HepG2 (cell line): Measurements from ENCODE around the gene UBE4A. TPM values are rescaled to one million over a fixed set of nuclear protein-coding genes. Genes with fewer than 3 reads are reported as not detected.
A peak's percentile ranks its signal among the peaks of the same experiment; 100 is the strongest.

Experiments
- DR1 ChIP-seq: sonication (generic); formaldehyde crosslinking; IDR thresholded peaks from 2 replicates; pipeline ENCODE4 v1.8.0; 2021; ENCODE audit warnings: mild to moderate bottlenecking, missing genetic modification reagents, inconsistent platforms
- ESRRA ChIP-seq: sonication (generic); formaldehyde crosslinking; IDR thresholded peaks from 2 replicates; pipeline ENCODE4 v1.5.1; 2020; ENCODE audit warnings: mild to moderate bottlenecking, low read depth, missing genetic modification reagents
- KDM5B ChIP-seq: sonication (generic); formaldehyde crosslinking; IDR thresholded peaks from 2 replicates; pipeline ENCODE4 v1.4.0; 2020; ENCODE audit warnings: missing genetic modification reagents, mild to moderate bottlenecking, borderline replicate concordance
- MIXL1 ChIP-seq: IDR thresholded peaks from 2 replicates; pipeline ENCODE4 v1.6.1; 2016
- NCOA5 ChIP-seq: sonication (generic); formaldehyde crosslinking; IDR thresholded peaks from 2 replicates; pipeline ENCODE4 v1.4.0; 2020; ENCODE audit warnings: missing genetic modification reagents
- TARDBP ChIP-seq: sonication (generic); formaldehyde crosslinking; IDR thresholded peaks from 2 replicates; pipeline ENCODE4 v1.8.0; 2022; ENCODE audit warnings: mild to moderate bottlenecking, missing genetic modification reagents
- ZNF460 ChIP-seq: sonication (generic); formaldehyde crosslinking; IDR thresholded peaks from 2 replicates; pipeline ENCODE4 v1.5.1; 2020; ENCODE audit warnings: missing genetic modification reagents, mild to moderate bottlenecking, borderline replicate concordance
- polyA plus RNA-seq, 8 experiments: library from polyadenylated mRNA; depleted of rRNA in 3 of 8; stranded (reverse) in 7 of 8; unstranded in 1 of 8; fragments of >200 nt; fragmentation: Illumina TruSeq in 4 of 8; extraction: Trizol in 4 of 8; gene quantifications; 2 replicates each; pipeline versions ENCODE4 v1.2.1 to v1.2.3, GENCODE V29; 2011 to 2016; ENCODE audit warnings: low read depth in 4 of 8, missing spikeins in 1 of 8, mixed read lengths in 1 of 8; ENCODE audit not compliant: insufficient read depth in 1 of 8
- total RNA-seq, 5 experiments: library from RNA; depleted of rRNA; stranded (reverse); fragments of >200 nt; fragmentation: Illumina TruSeq; extraction: Trizol; gene quantifications; 2 replicates each; pipeline ENCODE4 v1.2.3, GENCODE V29; 2016; ENCODE audit warnings: low read depth in 1 of 5
- TF ChIP-seq, protein P1 (sequence below): sonication (generic); formaldehyde crosslinking; conservative IDR thresholded peaks from 2 replicates; pipeline ENCODE4 v1.4.0; 2020; ENCODE audit warnings: missing genetic modification reagents
- TF ChIP-seq, protein P2 (sequence below): sonication (generic); formaldehyde crosslinking; IDR thresholded peaks from 2 replicates; pipeline ENCODE4 v1.9.0; 2021; ENCODE audit warnings: missing genetic modification reagents, borderline replicate concordance
- TF ChIP-seq, protein P3 (sequence below): sonication (generic); formaldehyde crosslinking; IDR thresholded peaks from 2 replicates; pipeline ENCODE4 v1.8.0; 2022; ENCODE audit warnings: mild to moderate bottlenecking, missing genetic modification reagents
- TF ChIP-seq, protein P4 (sequence below): sonication (generic); formaldehyde crosslinking; IDR thresholded peaks from 2 replicates; pipeline ENCODE4 v1.5.0; 2020; ENCODE audit warnings: mild to moderate bottlenecking, low read depth, missing genetic modification reagents, borderline replicate concordance
- TF ChIP-seq, protein P5 (sequence below): IDR thresholded peaks from 2 replicates; pipeline ENCODE4 v1.6.1; 2016; ENCODE audit warnings: low read depth
- TF ChIP-seq, protein P6 (sequence below): sonication (generic); formaldehyde crosslinking; IDR thresholded peaks from 2 replicates; pipeline ENCODE4 v1.5.0; 2020; ENCODE audit warnings: mild to moderate bottlenecking, missing genetic modification reagents, moderate library complexity
- TF ChIP-seq, protein P7 (sequence below): sonication (generic); formaldehyde crosslinking; IDR thresholded peaks from 2 replicates; pipeline ENCODE4 v1.8.0; 2022; ENCODE audit warnings: mild to moderate bottlenecking, missing genetic modification reagents, borderline replicate concordance
- TF ChIP-seq, protein P8 (sequence below): sonication (generic); formaldehyde crosslinking; IDR thresholded peaks from 2 replicates; pipeline ENCODE4 v1.4.0; 2020; ENCODE audit warnings: mild to moderate bottlenecking, missing genetic modification reagents
- TF ChIP-seq, protein P9 (sequence below): sonication (generic); formaldehyde crosslinking; IDR thresholded peaks from 2 replicates; pipeline ENCODE4 v1.5.0; 2020; ENCODE audit warnings: missing genetic modification reagents, mild to moderate bottlenecking, borderline replicate concordance

Gene UBE4A
- total and polyA plus RNA-seq, 2 of the 13 experiments (the other 11 are each of a cell fraction or from before 2014, with no cell fraction given): 15.1 to 32.7 TPM

DNA sequence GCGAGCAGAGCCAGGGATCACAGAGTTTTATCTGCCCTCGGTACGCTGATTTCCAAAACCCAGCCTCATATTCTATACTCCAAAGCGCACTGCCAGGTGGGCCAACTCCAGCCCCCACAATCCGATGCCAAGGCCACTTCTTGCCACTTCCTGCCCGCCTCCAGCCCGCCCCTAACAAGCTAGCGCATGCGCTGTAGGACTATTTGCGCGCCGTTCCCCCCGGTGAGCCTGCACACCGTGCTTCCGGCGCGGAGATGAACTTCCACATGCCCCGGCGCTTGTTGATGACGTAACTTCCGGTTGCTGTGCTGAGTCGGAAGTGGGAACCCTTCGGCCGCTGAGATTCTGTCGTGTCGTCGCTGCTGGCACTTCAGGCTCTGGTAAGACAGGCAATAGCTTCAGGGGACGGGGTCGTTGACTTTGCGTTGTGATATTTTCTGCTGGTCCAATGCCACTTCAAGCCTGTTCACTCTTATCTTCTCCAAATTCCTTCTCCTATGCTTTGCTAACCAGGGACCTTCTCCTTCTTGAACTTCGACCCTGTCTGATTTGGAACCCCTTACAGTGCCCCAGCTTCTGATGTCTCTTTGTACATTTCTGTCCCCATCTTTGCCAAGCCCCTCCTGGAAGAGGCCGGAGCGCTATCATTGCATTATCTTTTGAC lies at the start of gene UBE4A (continued):
- TF ChIP-seq, protein P1, sequence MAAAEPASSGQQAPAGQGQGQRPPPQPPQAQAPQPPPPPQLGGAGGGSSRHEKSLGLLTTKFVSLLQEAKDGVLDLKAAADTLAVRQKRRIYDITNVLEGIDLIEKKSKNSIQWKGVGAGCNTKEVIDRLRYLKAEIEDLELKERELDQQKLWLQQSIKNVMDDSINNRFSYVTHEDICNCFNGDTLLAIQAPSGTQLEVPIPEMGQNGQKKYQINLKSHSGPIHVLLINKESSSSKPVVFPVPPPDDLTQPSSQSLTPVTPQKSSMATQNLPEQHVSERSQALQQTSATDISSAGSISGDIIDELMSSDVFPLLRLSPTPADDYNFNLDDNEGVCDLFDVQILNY (CRISPR knock-in tag): no peak
- TF ChIP-seq, protein P2, sequence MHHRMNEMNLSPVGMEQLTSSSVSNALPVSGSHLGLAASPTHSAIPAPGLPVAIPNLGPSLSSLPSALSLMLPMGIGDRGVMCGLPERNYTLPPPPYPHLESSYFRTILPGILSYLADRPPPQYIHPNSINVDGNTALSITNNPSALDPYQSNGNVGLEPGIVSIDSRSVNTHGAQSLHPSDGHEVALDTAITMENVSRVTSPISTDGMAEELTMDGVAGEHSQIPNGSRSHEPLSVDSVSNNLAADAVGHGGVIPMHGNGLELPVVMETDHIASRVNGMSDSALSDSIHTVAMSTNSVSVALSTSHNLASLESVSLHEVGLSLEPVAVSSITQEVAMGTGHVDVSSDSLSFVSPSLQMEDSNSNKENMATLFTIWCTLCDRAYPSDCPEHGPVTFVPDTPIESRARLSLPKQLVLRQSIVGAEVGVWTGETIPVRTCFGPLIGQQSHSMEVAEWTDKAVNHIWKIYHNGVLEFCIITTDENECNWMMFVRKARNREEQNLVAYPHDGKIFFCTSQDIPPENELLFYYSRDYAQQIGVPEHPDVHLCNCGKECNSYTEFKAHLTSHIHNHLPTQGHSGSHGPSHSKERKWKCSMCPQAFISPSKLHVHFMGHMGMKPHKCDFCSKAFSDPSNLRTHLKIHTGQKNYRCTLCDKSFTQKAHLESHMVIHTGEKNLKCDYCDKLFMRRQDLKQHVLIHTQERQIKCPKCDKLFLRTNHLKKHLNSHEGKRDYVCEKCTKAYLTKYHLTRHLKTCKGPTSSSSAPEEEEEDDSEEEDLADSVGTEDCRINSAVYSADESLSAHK (CRISPR knock-in tag): no peak
- TF ChIP-seq, protein P3, sequence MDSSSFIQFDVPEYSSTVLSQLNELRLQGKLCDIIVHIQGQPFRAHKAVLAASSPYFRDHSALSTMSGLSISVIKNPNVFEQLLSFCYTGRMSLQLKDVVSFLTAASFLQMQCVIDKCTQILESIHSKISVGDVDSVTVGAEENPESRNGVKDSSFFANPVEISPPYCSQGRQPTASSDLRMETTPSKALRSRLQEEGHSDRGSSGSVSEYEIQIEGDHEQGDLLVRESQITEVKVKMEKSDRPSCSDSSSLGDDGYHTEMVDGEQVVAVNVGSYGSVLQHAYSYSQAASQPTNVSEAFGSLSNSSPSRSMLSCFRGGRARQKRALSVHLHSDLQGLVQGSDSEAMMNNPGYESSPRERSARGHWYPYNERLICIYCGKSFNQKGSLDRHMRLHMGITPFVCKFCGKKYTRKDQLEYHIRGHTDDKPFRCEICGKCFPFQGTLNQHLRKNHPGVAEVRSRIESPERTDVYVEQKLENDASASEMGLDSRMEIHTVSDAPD (CRISPR knock-in tag): 0 out of 2 replicates have a peak, but pooled peaks have one; percentile 55
- TF ChIP-seq KDM5B: no peak; the same call in 1 of the 2 replicates
- TF ChIP-seq ESRRA (CRISPR knock-in tag): 0 out of 2 replicates have a peak, but pooled peaks have one; percentile 34
- TF ChIP-seq MIXL1: peak; percentile 57; the same call in 1 of the 2 replicates
- no peak for TF ChIP-seq ZNF460 (CRISPR knock-in tag)
- no peak for TF ChIP-seq NCOA5 (CRISPR knock-in tag)
- TF ChIP-seq, protein P4, sequence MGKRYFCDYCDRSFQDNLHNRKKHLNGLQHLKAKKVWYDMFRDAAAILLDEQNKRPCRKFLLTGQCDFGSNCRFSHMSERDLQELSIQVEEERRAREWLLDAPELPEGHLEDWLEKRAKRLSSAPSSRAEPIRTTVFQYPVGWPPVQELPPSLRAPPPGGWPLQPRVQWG (CRISPR knock-in tag): no peak
- TF ChIP-seq, protein P5, sequence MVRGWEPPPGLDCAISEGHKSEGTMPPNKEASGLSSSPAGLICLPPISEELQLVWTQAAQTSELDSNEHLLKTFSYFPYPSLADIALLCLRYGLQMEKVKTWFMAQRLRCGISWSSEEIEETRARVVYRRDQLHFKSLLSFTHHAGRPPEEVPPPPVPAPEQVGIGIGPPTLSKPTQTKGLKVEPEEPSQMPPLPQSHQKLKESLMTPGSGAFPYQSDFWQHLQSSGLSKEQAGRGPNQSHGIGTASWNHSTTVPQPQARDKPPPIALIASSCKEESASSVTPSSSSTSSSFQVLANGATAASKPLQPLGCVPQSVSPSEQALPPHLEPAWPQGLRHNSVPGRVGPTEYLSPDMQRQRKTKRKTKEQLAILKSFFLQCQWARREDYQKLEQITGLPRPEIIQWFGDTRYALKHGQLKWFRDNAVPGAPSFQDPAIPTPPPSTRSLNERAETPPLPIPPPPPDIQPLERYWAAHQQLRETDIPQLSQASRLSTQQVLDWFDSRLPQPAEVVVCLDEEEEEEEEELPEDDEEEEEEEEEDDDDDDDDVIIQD (CRISPR knock-in tag): peak; percentile 73
- TF ChIP-seq, protein P6, sequence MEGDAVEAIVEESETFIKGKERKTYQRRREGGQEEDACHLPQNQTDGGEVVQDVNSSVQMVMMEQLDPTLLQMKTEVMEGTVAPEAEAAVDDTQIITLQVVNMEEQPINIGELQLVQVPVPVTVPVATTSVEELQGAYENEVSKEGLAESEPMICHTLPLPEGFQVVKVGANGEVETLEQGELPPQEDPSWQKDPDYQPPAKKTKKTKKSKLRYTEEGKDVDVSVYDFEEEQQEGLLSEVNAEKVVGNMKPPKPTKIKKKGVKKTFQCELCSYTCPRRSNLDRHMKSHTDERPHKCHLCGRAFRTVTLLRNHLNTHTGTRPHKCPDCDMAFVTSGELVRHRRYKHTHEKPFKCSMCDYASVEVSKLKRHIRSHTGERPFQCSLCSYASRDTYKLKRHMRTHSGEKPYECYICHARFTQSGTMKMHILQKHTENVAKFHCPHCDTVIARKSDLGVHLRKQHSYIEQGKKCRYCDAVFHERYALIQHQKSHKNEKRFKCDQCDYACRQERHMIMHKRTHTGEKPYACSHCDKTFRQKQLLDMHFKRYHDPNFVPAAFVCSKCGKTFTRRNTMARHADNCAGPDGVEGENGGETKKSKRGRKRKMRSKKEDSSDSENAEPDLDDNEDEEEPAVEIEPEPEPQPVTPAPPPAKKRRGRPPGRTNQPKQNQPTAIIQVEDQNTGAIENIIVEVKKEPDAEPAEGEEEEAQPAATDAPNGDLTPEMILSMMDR (CRISPR knock-in tag): no peak
- TF ChIP-seq, protein P7, sequence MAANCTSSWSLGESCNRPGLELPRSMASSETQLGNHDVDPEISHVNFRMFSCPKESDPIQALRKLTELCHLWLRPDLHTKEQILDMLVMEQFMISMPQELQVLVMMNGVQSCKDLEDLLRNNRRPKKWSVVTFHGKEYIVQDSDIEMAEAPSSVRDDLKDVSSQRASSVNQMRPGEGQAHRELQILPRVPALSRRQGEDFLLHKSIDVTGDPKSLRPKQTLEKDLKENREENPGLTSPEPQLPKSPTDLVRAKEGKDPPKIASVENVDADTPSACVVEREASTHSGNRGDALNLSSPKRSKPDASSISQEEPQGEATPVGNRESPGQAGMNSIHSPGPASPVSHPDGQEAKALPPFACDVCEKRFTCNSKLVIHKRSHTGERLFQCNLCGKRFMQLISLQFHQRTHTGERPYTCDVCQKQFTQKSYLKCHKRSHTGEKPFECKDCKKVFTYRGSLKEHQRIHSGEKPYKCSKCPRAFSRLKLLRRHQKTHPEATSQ (CRISPR knock-in tag): peak; percentile 57; the same call in 1 of the 2 replicates
- peak; percentile 92 for TF ChIP-seq TARDBP (CRISPR knock-in tag)
- TF ChIP-seq DR1 (CRISPR knock-in tag): no peak
- TF ChIP-seq, protein P8, sequence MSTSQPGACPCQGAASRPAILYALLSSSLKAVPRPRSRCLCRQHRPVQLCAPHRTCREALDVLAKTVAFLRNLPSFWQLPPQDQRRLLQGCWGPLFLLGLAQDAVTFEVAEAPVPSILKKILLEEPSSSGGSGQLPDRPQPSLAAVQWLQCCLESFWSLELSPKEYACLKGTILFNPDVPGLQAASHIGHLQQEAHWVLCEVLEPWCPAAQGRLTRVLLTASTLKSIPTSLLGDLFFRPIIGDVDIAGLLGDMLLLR (CRISPR knock-in tag): no peak
- TF ChIP-seq, protein P9, sequence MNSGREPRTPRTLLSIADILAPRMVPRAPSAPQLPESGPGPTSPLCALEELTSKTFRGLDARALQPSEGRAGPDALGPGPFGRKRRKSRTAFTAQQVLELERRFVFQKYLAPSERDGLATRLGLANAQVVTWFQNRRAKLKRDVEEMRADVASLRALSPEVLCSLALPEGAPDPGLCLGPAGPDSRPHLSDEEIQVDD (CRISPR knock-in tag): no peak
